Thoracic aorta (tissue), 2 donors: ENCODE measurements around the gene AHCY. TPM values are rescaled to one million over a fixed set of nuclear protein-coding genes. Genes with fewer than 3 reads are reported as not detected.
"Not testable (repeated sequence)": the region's sequence is repeated elsewhere in the genome, so short reads cannot be mapped to it uniquely, and the experiment has no call there.

Source experiments
- ATAC-seq: fragments of 150-250 bp; one replicate; pipeline ENCODE4 v1.8.0; 2017; ENCODE audit warnings: low read depth; ENCODE audit not compliant: insufficient number of reproducible peaks, low FRiP score
- DNase-seq: peaks from one replicate; pipeline ENCODE4 v3.0.0-alpha.2; 2020; ENCODE audit warnings: low spot score
- H3K27ac ChIP-seq, 2 donors: fragments of 200-600 bp; sonication (generic); 1 replicate in 1 of 2; 2 replicates in 1 of 2; pipeline ENCODE4 v1.5.1; 2016; ENCODE audit warnings: mild to moderate bottlenecking in 2 of 2, moderate library complexity in 2 of 2
- H3K27me3 ChIP-seq: fragments of 200-600 bp; sonication (generic); replicated peaks from 2 replicates; pipeline ENCODE4 v1.6.0; 2016; ENCODE audit warnings: mild to moderate bottlenecking; ENCODE audit not compliant: insufficient read depth
- H3K36me3 ChIP-seq: fragments of 200-600 bp; sonication (generic); one replicate; pipeline ENCODE4 v1.5.1; 2016
- H3K4me1 ChIP-seq, 2 donors: fragments of 200-600 bp; sonication (generic); 1 replicate in 1 of 2; 2 replicates in 1 of 2; pipeline versions ENCODE4 v1.5.1 to v1.6.0; 2016; ENCODE audit warnings: low read depth in 2 of 2, mild to moderate bottlenecking in 1 of 2; ENCODE audit not compliant: control insufficient read depth in 1 of 2
- H3K4me3 ChIP-seq: fragments of 200-600 bp; sonication (generic); 2 replicates; pipeline ENCODE4 v1.5.1; 2016; ENCODE audit warnings: mild to moderate bottlenecking
- H3K9me3 ChIP-seq: fragments of 200-600 bp; sonication (generic); 2 replicates; pipeline ENCODE4 v1.5.1; 2016
- CTCF ChIP-seq: fragments of 200-600 bp; sonication (generic); IDR thresholded peaks from one replicate; pipeline ENCODE4 v1.5.1; 2019; ENCODE audit warnings: antibody characterized with exemption
- total RNA-seq, 2 donors: library from RNA; depleted of rRNA; stranded (reverse); fragments of >200 nt; gene quantifications; one replicate each; pipeline versions ENCODE4 v1.1.0 to v1.2.3, GENCODE V29; 2016

Gene AHCY
- total RNA-seq, 2 donors from 2014 or later = 38.7 to 71.8 TPM

DNA sequence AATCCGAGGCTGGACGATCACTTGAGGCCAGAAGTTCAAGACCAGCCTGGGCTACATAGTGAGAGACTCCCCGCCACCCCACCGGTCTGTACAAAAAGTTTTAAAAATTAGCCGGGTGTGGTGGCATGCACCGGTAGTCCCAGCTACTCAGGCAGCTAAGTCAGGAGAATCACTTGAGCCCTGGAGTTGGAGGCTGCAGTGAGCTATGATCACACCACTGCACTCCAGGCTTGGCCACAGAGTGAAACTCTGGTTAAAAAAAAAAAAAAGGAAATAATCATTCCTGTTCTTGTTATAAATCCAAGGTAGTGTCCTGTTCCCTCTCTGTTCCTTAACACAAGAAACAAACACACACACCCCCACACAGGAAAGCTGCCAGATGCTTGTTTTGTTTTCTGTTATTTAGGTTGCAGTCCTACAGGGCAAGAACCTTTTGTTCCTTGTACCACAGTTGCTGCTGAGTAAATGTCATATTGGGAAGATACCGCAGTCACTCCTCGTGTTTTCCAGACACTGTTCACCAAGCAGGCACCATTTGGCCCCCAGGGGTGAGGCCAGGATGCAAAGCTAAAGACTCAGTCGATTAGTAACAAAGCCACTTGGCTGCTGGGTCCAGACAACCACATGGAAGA is 33.0 kb downstream of the AHCY start:
- no peaks in the 10 kb centered on the region for H3K27me3 ChIP-seq
- DNase-seq (no peak), ATAC-seq (no peak)
- H3K4me3 ChIP-seq = no peak overlapping the region
- H3K27ac ChIP-seq = no peak overlapping the region
- H3K4me1 ChIP-seq = peaks cover 9 to 10% of the 10 kb centered on the region in 2 donors
- H3K36me3 ChIP-seq = no peaks in the 10 kb centered on the region
- no peaks in the 10 kb centered on the region for H3K9me3 ChIP-seq
- no peak for TF ChIP-seq CTCF

DNA sequence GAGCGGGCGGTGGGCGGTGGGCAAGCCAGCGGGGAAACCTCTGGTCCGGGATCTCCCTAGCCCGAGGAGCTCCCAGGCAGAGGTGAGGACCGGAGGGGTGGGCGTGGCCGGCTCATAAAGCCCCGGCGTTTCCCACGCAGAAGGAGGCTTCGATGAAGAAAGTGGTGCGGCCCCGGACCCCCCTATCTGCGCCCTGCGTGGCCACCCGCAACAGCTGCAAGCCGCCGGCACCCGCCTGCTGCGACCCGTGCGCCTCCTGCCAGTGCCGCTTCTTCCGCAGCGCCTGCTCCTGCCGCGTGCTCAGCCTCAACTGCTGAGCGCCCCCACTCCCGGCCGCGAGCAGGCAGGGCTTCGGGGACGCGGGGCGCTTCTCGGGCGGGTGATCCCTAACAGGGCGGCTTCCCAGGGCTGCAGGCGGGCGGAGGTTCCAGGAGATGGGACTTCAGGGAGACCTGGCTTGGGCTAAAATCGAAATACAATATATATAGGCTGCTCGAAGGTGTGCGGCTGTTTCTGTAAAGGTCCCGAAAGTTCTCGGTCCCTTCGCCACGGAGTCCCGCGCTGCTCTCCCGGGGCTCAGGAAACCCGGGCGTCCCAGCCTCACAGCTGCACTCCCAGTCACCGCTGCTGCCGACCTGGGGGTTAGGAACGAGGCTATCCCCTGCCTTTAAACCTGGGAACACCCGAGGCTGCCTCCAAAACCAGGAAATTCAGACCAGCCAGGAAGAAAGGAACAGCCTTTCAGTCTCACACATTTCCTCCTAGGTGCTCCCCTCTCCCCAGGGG is 34.1 kb downstream of the AHCY start:
- H3K36me3 ChIP-seq = no peaks in the 10 kb centered on the region
- no peak for TF ChIP-seq CTCF
- ATAC-seq (no peak), DNase-seq (no peak)
- peak overlapping the region; percentile 74 for H3K4me3 ChIP-seq
- no peak overlapping the region for H3K27ac ChIP-seq
- H3K4me1 ChIP-seq = peaks cover 9 to 10% of the 10 kb centered on the region in 2 donors
- H3K9me3 ChIP-seq = no peaks in the 10 kb centered on the region
- no peaks in the 10 kb centered on the region for H3K27me3 ChIP-seq

DNA sequence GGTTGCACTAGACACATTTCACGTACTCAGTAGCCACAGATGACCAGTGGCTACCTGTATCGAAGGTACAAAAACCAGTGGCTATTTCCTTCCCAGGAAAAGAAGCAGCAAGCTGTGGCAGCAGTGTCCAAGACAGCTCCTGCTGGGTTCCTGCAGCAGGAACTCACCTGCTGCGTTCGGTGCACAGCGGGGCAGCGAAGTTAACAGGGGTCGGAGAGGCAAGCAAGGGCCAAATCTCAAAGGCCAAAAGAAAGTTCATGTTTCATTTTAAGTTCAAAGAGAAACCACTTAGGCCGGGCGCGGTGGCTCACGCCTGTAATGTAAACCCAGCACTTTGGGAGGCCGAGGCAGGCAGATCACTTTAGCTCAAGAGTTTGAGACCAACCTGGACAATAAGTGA is 35.0 kb downstream of the AHCY start:
- Histone ChIP-seq H3K4me3 (no peak overlapping the region), H3K36me3 (no peaks in the 10 kb centered on the region), H3K9me3 (no peaks in the 10 kb centered on the region), H3K27me3 (no peaks in the 10 kb centered on the region), H3K27ac (no peak overlapping the region), H3K4me1 (peaks cover 9 to 10% of the 10 kb centered on the region in 2 donors)
- DNase-seq = no peak
- TF ChIP-seq CTCF = no peak
- ATAC-seq = no peak

DNA sequence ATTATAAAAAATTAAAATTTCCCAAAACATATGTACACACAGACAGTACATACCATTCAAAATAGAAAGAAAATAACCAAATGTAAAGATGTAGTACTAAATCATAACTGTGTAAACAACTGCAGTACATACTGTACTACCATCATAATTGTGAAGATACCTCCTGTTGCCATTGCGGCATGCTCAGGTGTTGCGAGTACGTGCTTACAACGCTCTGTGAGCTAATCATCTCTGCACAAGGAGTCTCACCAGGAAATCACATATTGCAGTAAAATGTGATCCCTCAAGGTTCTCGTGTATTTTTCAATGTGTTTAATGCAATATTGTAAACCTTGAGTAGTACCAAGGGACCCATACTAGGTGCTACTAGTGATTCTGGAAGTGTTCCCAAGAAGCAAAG is 39.0 kb downstream of the AHCY start:
- TF ChIP-seq CTCF = no peak
- Histone ChIP-seq H3K9me3 (no peaks in the 10 kb centered on the region), H3K36me3 (no peaks in the 10 kb centered on the region), H3K27ac (no peak overlapping the region), H3K4me1 (peaks cover 5 to 6% of the 10 kb centered on the region in 2 donors), H3K4me3 (no peak overlapping the region), H3K27me3 (no peaks in the 10 kb centered on the region)
- no peak for DNase-seq
- ATAC-seq = no peak

GRCh38 chr20:34263468-34263867 is 39.7 kb downstream of the AHCY start:
- not testable (repeated sequence) for H3K27me3 ChIP-seq, H3K4me1 ChIP-seq

More at GRCh38 chr20:34263468-34263867, 39.7 kb downstream of the AHCY start:
- not testable (repeated sequence) for H3K4me3 ChIP-seq, H3K36me3 ChIP-seq, H3K9me3 ChIP-seq, DNase-seq, ATAC-seq, H3K27ac ChIP-seq
